Iris pigment epithelial cell (primary cell): ENCODE results near the gene DSCAM.

Experiments used
- DNase-seq: peaks from one replicate; pipeline ENCODE4 v3.0.0-alpha.2; 2011; ENCODE audit warnings: low read depth

The DSCAM gene

DNA sequence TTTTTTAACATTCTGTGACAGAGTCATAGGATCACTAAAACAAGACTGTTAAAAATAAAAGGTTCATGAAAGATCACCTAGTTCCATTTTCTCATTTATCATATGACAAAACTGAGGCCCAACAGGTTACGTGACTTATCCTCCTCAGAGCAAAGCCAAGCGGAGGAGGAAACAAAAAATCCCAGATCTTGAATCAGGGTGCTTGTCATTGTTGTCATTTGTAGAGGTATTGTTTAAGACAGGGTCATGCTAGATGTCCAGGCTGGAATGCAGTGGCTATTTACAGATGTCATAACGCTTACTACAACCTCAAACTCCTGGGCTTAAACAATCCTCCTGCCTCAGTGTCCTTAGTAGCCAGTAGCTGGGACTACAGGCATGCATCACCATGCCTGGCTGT, 293.2 kb downstream of the DSCAM start:
- DNase-seq: no peak

DNA sequence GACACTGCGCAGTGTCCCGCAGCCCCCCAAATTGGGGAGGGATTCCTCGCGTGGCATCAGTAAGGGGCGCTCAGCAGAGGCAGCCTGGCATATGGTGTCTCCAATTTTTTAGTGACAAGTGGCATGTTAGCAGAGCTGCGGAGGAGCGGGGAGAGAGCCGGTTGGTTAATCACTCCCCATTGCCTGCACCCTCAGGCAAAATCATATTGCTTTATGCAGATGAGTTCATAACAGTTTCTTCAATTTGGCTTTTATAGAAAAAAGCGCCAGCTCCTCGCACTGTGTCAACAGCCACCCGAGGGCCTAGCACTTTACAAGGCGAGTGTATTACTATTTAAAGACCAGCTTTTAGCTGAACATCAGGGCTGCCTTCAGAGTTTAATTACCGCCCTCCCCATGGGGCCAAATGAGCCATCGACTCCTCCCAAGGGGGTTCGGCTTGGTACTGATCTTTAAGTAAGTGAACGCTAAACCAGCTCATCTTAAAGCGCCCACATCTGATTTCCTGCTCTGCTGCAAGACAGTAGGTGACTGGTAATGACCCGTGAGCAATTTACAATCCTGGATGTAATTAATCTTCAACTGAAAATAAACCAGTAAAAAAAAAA, 298.9 kb downstream of the DSCAM start:
- no peak for DNase-seq

- DNase-seq: no peak
Observed at GRCh38 chr21:40546647-40547046, 300.3 kb downstream of the DSCAM start.

GRCh38 chr21:40540216-40540615, 306.7 kb downstream of the DSCAM start:
- DNase-seq: no peak

- no peak for DNase-seq
Observed at GRCh38 chr21:40534886-40535285, 312.1 kb downstream of the DSCAM start.

GRCh38 chr21:40531431-40532110, 315.4 kb downstream of the DSCAM start:
- DNase-seq: no peak

- no peak for DNase-seq
Observed at GRCh38 chr21:40531016-40531415, 315.9 kb downstream of the DSCAM start.

- DNase-seq: no peak
Observed at GRCh38 chr21:40517646-40518045, 329.3 kb downstream of the DSCAM start.

DNA sequence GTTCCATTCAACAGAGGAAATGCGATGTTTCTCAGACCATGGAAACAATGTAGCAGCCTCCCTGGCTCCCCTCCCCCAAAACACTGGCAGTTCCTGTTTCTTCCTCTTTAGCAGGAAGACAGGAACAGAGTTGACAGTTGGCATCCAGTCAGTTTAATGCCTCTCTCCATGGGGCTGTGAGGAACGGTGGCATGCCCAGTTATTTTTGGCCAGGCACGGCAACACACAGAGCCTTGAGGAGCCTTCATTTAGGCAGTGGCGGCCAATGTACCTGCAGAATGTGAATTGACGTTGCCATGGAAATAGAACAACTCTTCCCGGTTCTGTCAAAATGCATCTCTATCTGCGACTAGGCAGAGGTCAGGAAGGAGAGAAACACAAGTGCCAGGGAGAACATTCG, 330.6 kb downstream of the DSCAM start:
- DNase-seq: no peak

- no peak for DNase-seq
Observed at GRCh38 chr21:40512590-40512989, 334.4 kb downstream of the DSCAM start.

- no peak for DNase-seq
Observed at GRCh38 chr21:40507978-40508377, 339.0 kb downstream of the DSCAM start.

DNA sequence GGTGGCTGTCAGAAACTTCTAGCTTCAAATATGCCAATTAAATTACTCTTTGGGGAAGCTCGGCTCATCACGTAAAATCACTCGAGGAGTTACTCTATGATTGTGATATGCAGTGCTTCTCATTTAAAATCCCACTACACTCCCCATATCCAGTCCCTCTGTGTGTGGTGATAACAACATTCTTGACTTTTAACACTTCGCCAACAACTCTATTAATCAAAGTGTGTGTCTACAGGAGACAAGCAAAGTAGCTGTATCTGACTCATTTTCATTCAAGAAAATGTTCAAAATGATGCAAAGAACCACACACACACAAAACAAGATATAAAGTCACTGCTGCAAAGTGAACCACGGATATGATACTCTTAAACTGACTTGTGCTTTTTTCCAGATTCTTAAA, 341.3 kb downstream of the DSCAM start:
- DNase-seq: no peak

DNA sequence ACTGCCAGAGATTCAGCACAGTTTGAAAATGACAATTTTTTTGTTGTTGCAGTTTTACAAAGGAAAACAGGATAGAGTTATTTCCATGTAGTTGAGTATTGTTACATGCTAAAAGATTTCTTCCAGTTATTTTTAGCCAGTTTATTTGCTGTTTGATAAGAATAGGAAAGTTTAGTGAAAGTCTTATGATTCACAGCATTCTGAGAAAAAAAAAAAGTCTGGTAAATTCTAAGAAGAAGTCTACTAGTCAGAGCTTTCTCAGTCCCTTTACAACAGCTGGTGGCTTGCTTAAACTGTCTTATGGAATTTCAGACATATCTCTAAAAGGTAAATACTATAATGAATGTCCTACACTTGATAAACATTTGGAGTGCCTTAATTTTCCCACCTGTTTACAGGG, 341.7 kb downstream of the DSCAM start:
- no peak for DNase-seq

- DNase-seq: no peak
Observed at GRCh38 chr21:40504825-40505224, 342.1 kb downstream of the DSCAM start.

GRCh38 chr21:40496116-40496515, 350.8 kb downstream of the DSCAM start:
- no peak for DNase-seq

DNA sequence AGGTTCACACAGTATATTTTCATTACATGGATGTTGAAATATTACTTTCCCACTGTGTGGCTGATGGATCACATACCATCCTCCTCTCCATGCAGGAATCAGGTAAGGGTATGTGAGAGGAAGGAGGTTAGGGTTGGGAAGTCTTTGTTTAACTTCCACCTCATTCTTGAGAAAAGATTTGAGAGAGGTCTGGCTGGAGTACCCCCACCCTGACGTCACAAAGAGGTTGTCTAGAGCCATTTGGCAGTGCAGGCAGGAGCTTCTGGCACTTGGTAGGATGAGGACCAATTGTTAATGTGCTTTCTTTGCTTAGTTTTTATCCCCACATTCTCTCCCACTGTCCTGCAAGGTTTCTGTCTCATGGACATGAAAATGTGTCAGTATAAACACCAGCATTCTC, 356.6 kb downstream of the DSCAM start:
- DNase-seq: no peak

DNA sequence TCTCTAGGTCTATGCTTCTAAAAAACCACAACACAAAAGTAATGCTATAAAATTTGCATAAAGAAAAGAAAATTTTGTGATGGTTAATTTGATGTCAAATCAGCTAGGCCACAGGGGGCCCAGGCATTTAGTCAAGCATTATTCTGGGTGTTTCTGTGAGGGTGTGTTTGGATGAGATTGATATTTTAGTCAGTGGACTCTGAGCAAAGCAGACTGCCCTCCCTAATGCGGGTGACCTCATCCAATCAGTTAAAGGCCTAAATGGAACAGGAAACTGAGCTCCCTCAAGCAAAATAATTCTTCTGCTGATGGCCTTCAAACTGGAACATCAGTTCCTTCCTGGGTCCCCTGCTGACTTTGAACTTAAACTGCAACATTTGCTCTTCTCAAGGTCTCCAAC, 358.0 kb downstream of the DSCAM start:
- no peak for DNase-seq

- DNase-seq: no peak
Observed at GRCh38 chr21:40481764-40482163, 365.2 kb downstream of the DSCAM start.

DNA sequence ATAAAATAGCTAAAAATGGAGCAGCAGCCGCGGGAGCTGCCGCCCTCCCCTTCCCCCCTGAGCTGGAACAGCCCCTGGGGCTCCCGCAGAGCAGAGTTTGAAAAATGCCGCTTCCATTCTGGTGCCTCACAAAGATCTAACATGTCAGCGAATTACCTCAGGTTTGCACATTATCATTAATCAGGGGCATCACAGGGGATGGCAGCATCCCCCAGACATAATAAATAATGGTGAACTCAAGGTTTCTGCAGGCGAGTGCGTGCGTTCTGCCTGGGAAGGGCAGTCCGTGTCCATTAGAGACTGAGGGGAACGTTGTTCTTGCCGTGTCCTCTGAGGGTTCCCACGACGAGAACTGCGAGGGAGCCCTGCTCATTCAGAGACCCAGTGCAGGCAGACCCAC, 372.4 kb downstream of the DSCAM start:
- no peak for DNase-seq

DNA sequence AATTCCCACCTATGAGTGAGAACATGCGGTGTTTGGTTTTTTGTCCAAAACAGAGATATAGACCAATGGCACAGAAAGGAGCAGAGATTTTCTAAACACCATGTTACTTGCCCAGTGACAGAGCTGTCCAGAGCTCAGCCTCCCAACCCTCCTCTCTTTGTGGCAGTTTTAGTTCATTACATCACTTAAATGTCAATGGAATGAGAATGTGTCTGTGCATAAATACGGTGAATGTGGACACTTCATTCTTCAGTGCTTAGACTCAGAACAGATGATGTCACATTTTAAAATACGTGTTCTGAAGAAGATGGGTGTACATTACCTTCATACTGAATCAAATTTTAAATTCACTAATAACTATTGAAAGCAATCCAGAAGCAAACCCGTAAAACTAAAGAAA, 374.9 kb downstream of the DSCAM start:
- no peak for DNase-seq

DNA sequence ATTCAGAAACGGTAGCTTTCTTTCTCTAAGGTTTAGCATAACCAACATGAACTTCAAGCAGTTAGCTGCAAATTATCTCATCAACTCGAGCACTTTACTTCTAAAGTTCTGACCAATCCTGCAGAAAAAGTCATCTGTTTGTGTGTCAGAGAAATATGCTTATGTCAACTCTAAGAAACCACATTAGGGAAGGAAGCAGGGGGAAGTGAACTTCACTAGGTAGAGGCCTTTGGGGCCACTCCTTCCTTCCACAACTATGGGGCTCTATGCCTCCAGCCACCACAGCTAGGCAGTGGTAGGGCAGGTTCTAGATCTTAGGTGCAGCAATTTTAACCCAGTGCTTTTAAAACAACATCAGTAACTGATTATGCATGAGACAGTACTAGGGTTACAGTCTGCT, 375.9 kb downstream of the DSCAM start:
- no peak for DNase-seq

DNA sequence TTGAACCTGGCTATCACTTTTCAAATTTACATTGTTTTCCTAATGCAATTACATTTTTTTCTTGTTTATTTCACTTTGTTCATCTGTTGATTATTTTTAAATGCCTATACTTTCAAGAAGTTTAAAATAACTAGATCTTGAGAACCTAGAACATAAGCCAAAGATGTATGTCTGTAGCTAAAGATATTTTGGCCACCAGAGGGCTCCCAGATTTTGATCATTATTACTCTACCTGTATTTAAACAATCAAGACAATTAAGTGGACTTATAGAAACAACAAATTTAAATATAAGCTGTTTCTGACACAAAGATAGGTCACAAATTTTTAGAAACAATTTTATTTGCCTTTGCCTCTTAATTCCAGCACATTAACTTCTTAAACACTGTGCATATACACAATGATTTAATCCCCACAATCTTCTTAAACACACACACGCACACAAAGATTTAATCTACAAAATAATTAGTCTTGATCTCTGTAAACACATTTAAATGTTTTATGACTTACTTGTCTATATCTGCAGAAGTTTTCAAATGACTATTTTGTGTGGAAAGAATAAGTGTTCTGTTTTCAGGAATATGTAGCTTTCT, 380.0 kb downstream of the DSCAM start:
- no peak for DNase-seq

GRCh38 chr21:40465382-40465781, 381.6 kb downstream of the DSCAM start:
- DNase-seq: no peak

- DNase-seq: no peak
Observed at GRCh38 chr21:40463176-40463575, 383.8 kb downstream of the DSCAM start.
